Motor neuron (in vitro differentiated cells): ENCODE results near the gene PCDHA12. TPM values are rescaled to one million over a fixed set of nuclear protein-coding genes. Genes with fewer than 3 reads are reported as not detected.
"Not testable (repeated sequence)": the region's sequence is repeated elsewhere in the genome, so short reads cannot be mapped to it uniquely, and the experiment has no call there.

ENCODE experiments used
- ATAC-seq, 8 experiments: fragments of 200-7000 bp; cut with Tn5 transposase; replicated peaks in 6 of 8; 2 replicates each; pipeline ENCODE4 v1.8.0; 2021; ENCODE audit warnings: mild to moderate bottlenecking in 8 of 8, moderate library complexity in 8 of 8
- H3K27ac ChIP-seq, 2 donors: fragments of 250-450 bp; sonication (Bioruptor Pico); 2 replicates each; pipeline ENCODE4 v1.9.0; 2021; ENCODE audit warnings: antibody characterized with exemption in 2 of 2, mild to moderate bottlenecking in 2 of 2, moderate library complexity in 1 of 2
- H3K4me1 ChIP-seq, 2 donors: fragments of 250-450 bp; sonication (Bioruptor Pico); replicated peaks in 1 of 2; 2 replicates each; pipeline ENCODE4 v1.6.1; 2021; ENCODE audit warnings: antibody characterized with exemption in 2 of 2, mild to moderate bottlenecking in 2 of 2, moderate library complexity in 1 of 2
- H3K4me3 ChIP-seq, 5 donors: fragments of 250-450 bp; sonication (Bioruptor Pico); 2 replicates each; pipeline ENCODE4 v1.9.0; 2021; ENCODE audit warnings: antibody characterized with exemption in 5 of 5, mild to moderate bottlenecking in 5 of 5, moderate library complexity in 4 of 5
- WGBS, 10 experiments: fragments of 450-650 bp; shearing (Covaris generic); methylation state at CpG; one replicate each; pipeline ENCODE4 v1.0.0; 2022; 5-methylcytosine and 5-hydroxymethylcytosine counted together
- in situ Hi-C, 9 experiments: fragments of 400-800 bp; cut with MboI; loops; one replicate each; pipeline ENCODE4 v1.15.0; 2021; ENCODE audit warnings: low sequenced_read_pairs in 9 of 9, low pct_unique_long_range_greater_than_20kb in 2 of 9; ENCODE audit not compliant: unreplicated experiment in 9 of 9
- total RNA-seq, 8 experiments: library from RNA; unstranded; fragments of 300-600 nt; gene quantifications; 2 replicates each; pipeline versions ENCODE4 v1.2.3 to v1.2.4, GENCODE V29; 2022

The PCDHA12 gene
- total RNA-seq, 8 experiments from 2014 or later: 0.13 to 22.5 (median 7.4) TPM; not detected in 1

GRCh38 chr5:140848139-140849102 lies 26.7 kb upstream of the PCDHA12 start, which contains the start of gene PCDHA9:
Gene PCDHA9 (plus strand): TSS chr5:140848382. CDS start chr5:140848496, 114 bp downstream.
- H3K4me1 ChIP-seq, H3K4me3 ChIP-seq, H3K27ac ChIP-seq, in situ Hi-C loops: not testable (repeated sequence)
- 3 to 96% (median 74%) methylated on average over 4 to 17 of the region's 48 CpGs; no CpG with 5 or more reads in 1 of the 10 experiments for WGBS, 10 experiments
- peak in 1 of 8 experiments; percentile 41 for ATAC-seq

GRCh38 chr5:140849831-140850634 lies 25.1 kb upstream of the PCDHA12 start:
- in situ Hi-C loops: loop anchor here in 1 of 9 experiments (25.0 kb wide), 1 partner anchor 187 kb away; no protein-coding TSS in a partner anchor
- not testable (repeated sequence) for H3K27ac ChIP-seq, ATAC-seq, H3K4me3 ChIP-seq, H3K4me1 ChIP-seq
- 75 to 99% (median 90%) methylated on average over 1 to 32 of the region's 101 CpGs; no CpG with 5 or more reads in 3 of the 10 experiments for WGBS, 10 experiments

- Histone ChIP-seq H3K4me3 (peak within 1 kb of the TSS in 1 of 5 donors; percentile 6), H3K4me1 (no peaks in the 10 kb centered on the region), H3K27ac (no peak within 1 kb of the TSS)
- in situ Hi-C loops: loop anchor here in 1 of 9 experiments (25.0 kb wide), 1 partner anchor 181 kb away; no protein-coding TSS in a partner anchor
- peak in 1 of 8 experiments; percentile 43 for ATAC-seq
- WGBS, 10 experiments: 10 to 89% (median 54%) methylated on average over 2 to 19 of the region's 44 CpGs
These were observed 19.1 kb upstream of the PCDHA12 start, which contains the start of gene PCDHA10 for GRCh38 chr5:140855772-140856674. Gene PCDHA10 (plus strand): TSS chr5:140855897. CDS start chr5:140856049, 152 bp downstream.

DNA sequence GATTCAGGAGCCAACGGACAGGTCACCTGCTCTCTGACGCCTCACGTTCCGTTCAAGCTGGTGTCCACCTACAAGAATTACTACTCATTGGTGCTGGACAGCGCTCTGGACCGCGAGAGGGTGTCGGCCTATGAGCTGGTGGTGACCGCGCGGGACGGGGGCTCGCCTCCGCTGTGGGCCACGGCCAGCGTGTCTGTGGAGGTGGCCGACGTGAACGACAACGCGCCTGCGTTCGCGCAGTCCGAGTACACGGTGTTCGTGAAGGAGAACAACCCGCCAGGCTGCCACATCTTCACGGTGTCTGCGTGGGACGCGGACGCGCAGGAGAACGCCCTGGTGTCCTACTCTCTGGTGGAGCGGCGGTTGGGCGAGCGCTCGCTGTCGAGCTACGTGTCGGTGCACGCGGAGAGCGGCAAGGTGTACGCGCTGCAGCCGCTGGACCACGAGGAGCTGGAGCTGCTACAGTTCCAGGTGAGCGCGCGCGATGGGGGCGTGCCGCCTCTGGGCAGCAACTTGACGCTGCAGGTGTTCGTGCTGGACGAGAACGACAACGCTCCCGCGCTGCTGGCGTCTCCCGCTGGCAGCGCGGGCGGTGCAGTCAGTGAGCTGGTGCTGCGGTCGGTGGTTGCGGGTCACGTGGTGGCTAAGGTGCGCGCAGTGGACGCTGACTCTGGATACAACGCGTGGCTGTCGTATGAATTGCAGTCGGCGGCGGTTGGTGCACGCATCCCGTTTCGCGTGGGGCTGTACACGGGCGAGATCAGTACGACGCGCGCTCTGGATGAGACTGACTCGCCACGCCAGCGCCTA lies 17.7 kb upstream of the PCDHA12 start:
- in situ Hi-C loops: loop anchor here in 1 of 9 experiments (25.0 kb wide), 1 partner anchor 180 kb away; no protein-coding TSS in a partner anchor

DNA sequence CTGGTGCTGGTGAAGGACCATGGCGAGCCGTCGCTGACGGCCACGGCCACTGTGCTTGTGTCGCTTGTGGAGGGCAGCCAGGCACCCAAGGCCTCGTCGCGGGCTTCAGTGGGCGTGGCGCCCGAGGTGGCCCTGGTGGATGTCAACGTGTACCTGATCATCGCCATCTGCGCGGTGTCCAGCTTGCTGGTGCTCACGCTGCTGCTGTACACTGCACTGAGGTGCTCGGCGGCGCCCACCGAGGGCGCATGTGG lies 17.2 kb upstream of the PCDHA12 start:
- no peak for ATAC-seq
- in situ Hi-C loops: loop anchor here in 1 of 9 experiments (25.0 kb wide), 1 partner anchor 179 kb away; no protein-coding TSS in a partner anchor
- no peaks in the 10 kb centered on the region for H3K4me1 ChIP-seq
- H3K4me3 ChIP-seq: no peak overlapping the region
- no peak overlapping the region for H3K27ac ChIP-seq
- WGBS, 10 experiments: 80 to 95% methylated on average over 1 to 11 of the region's 22 CpGs; no CpG with 5 or more reads in 8 of the 10 experiments

More for the DNA sequence above, 17.7 kb upstream of the PCDHA12 start:
- no peaks in the 10 kb centered on the region for H3K4me1 ChIP-seq
- WGBS, 10 experiments: 57 to 96% (median 93%) methylated on average over 3 to 31 of the region's 94 CpGs; no CpG with 5 or more reads in 4 of the 10 experiments
- H3K4me3 ChIP-seq: no peak overlapping the region
- no peak for ATAC-seq
- no peak overlapping the region for H3K27ac ChIP-seq

DNA sequence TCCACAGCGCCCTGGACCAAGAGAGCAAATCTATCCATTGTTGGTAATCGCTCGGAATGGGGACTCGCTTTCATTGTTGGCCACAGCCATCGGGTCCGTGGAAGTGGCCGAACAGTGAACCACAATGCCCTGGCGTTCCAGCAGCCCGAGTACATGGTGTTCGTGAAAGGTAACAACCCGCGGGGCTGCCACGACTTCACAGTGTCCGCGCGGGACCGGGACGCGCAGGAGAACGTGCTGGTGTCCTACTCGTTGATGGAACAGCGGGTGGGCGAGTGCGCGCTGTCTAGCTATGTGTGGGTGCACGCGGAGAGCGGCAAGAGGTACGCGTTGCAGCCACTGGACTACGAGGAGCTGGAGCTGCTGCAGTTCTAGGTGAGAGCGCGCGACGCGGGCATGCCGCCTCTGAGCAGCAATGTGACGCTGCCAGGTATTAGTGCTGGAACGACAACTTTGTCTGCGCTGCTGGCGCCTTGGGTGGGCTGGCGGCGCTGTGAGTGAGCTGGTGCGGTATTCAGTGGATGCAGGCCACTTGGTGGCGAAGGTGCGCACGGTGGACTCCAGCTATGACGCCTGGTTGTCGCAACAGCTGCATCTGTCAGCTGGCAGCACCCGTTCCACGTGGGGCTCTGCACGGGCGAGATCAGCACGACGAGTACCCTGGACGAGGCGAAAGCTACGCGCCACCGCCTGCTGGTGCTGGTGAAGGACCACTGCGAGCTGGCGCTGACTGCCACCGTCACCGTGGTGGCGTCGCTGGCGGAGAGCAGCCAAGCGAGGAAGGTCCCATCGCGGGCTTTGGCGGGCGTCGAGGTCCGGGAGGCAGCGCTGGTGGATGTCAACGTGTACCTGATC lies 12.4 kb upstream of the PCDHA12 start:
- in situ Hi-C loops: loop anchor here in 1 of 9 experiments (25.0 kb wide), 1 partner anchor 175 kb away; no protein-coding TSS in a partner anchor
- no peak overlapping the region for H3K27ac ChIP-seq
- 5 to 100% (median 95%) methylated on average over 1 to 46 of the region's 76 CpGs for WGBS, 10 experiments
- no peak overlapping the region for H3K4me3 ChIP-seq
- no peaks in the 10 kb centered on the region for H3K4me1 ChIP-seq
- ATAC-seq: no peak

GRCh38 chr5:140868721-140869554 lies 6.2 kb upstream of the PCDHA12 start, which contains the start of gene PCDHA11:
Gene PCDHA11 (plus strand): TSS chr5:140868957. CDS start chr5:140869104, 147 bp downstream.
- Histone ChIP-seq H3K4me3 (peak within 1 kb of the TSS in 4 of 5 donors; percentile 5 to 52 (median 24)), H3K27ac (peak within 1 kb of the TSS in 1 of 2 donors; percentile 85), H3K4me1 (no peaks in the 10 kb centered on the region)
- in situ Hi-C loops: loop anchor here in 1 of 9 experiments (25.0 kb wide), 1 partner anchor 168 kb away; no protein-coding TSS in a partner anchor
- WGBS, 10 experiments: 0 to 97% (median 48%) methylated on average over 2 to 20 of the region's 41 CpGs
- peak in 4 of 8 experiments; percentile 59 to 99 (median 71) for ATAC-seq

DNA sequence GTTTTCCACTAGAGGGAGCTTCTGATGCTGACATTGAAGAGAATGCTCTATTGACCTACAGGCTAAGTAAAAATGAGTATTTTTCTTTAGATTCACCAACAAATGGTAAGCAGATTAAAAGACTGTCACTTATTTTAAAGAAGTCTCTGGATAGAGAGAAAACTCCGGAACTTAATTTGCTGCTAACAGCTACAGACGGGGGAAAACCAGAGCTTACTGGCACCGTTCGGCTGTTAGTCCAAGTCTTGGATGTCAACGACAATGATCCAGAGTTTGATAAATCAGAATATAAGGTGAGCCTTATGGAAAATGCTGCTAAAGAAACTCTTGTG lies 5.6 kb upstream of the PCDHA12 start:
- in situ Hi-C loops: loop anchor here in 1 of 9 experiments (25.0 kb wide), 1 partner anchor 168 kb away; no protein-coding TSS in a partner anchor
- no peak for ATAC-seq
- no peaks in the 10 kb centered on the region for H3K4me1 ChIP-seq
- WGBS, 10 experiments: 32 to 100% (median 93%) methylated on average over 1 to 5 of the region's 5 CpGs; no CpG with 5 or more reads in 1 of the 10 experiments
- peak overlapping the region in 2 of 5 donors; percentile 35 to 52 for H3K4me3 ChIP-seq
- H3K27ac ChIP-seq: peak overlapping the region in 1 of 2 donors; percentile 85

GRCh38 chr5:140870221-140871201 lies 4.6 kb upstream of the PCDHA12 start:
- in situ Hi-C loops: loop anchor here in 3 of 9 experiments (5.0 to 25.0 kb wide), 3 partner anchors 167 to 174 kb away; no protein-coding TSS in a partner anchor
- no peaks in the 10 kb centered on the region for H3K4me1 ChIP-seq
- 0 to 100% (median 96%) methylated on average over 1 to 46 of the region's 114 CpGs; no CpG with 5 or more reads in 1 of the 10 experiments for WGBS, 10 experiments
- no peak overlapping the region for H3K4me3 ChIP-seq
- no peak overlapping the region for H3K27ac ChIP-seq
- ATAC-seq: no peak
